Measurements from ENCODE around the gene KANSL1.
"Not testable (repeated sequence)": the region's sequence is repeated elsewhere in the genome, so short reads cannot be mapped to it uniquely, and the experiment has no call there.

KANSL1 gene

DNA sequence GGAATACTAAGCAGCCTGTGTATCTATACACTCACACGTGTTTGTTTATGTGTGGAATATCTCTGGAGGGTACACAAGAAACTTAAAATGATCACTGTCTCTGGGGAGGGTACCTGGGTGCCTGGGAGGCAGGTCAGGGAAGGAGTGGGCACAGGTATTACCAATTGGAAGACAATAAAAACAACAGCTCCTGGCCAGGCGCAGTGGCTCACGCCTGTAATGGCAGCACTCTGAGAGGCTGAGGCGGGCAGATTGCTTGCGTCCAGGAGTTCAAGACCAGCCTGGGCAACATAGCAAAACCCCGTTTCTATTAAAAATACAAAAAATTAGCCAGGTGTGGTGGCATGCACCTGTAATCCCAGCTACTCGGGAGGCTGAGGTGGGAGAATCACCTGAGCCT, 169.9 kb downstream of the KANSL1 start:
- not testable (repeated sequence) for H3K27ac ChIP-seq (ENCODE audit: low read depth in 2 of 2, low read length in 2 of 2); H3K9me3 ChIP-seq (ENCODE audit: control insufficient read depth in 2 of 2, low read length in 2 of 2); H3K4me1 ChIP-seq (ENCODE audit: control insufficient read depth in 2 of 2, insufficient read depth in 2 of 2, low read length in 2 of 2); H3K27me3 ChIP-seq (ENCODE audit: control insufficient read depth in 2 of 2, insufficient read depth in 2 of 2, low read length in 2 of 2); H3K4me3 ChIP-seq (ENCODE audit: low read length in 2 of 2); H3K9ac ChIP-seq (ENCODE audit: low read depth in 1 of 2, low read length in 2 of 2)
- H3K36me3 ChIP-seq (ENCODE audit: control insufficient read depth in 2 of 2, insufficient read depth in 2 of 2, low read length in 2 of 2) = peaks cover 15 to 19% of the 10 kb centered on the region in 2 donors

DNA sequence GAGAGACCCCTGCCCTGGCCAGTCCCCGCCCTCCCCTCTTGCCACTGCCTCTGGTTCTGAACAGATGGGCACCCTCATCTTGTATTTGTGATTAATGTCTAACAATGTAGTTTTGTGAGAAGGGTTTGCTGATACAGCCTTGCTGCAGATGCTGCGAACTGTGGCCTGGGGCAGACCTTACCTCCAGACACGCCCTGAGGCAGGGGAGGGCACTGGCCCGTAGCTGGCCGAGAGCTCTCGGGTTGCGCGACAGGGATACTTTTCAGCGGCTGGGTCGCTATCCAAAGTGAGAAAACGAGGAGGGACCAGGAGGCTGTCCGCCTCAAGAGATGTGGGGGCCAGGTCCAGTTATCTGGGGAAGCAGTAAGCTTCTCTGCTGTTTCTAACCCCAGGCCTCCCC, 172.2 kb downstream of the KANSL1 start:
- H3K36me3 ChIP-seq (ENCODE audit: control insufficient read depth in 2 of 2, insufficient read depth in 2 of 2, low read length in 2 of 2) = peaks cover 0 to 7% of the 10 kb centered on the region in 2 donors

DNA sequence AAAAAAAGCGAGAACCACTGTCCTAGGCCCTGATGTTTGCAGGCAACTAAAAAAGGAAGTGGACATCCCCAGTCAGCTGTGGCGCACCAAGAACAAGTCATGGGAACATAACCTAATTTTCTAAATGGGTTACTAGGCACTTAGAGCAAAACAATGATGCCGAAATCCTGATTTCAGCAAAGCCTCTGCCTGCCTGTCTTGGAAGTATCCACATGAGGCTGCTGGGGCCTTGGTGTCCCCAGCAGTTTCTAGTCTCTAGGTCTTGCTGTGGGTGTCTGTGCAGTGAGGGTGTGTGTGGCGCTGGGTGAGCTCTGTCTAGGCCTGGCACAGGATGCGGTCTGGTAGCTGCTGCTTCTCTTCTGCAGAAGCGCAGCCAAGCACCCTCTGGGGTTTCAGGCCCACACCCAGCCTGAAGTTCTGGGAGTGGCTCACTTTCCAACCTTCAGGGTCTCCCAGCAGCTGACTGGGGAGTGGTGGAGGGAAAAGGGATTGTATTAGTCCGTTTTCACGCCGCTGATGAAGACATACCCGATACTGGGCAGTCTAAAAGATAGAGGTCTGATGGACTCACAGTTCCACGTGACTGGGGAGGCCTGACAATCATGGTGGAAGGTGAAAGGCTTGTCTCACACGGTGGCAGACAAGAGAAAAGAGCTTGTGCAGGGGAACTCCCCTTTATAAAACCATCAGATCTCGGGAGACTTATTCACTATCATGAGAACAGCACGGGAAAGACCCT, 173.0 kb downstream of the KANSL1 start:
- Histone ChIP-seq H3K4me1 (ENCODE audit: control insufficient read depth in 2 of 2, insufficient read depth in 2 of 2, low read length in 2 of 2) (no peaks in the 10 kb centered on the region), H3K36me3 (ENCODE audit: control insufficient read depth in 2 of 2, insufficient read depth in 2 of 2, low read length in 2 of 2) (peaks cover 0 to 6% of the 10 kb centered on the region in 2 donors), H3K9ac (ENCODE audit: low read depth in 1 of 2, low read length in 2 of 2) (no peak overlapping the region), H3K27ac (ENCODE audit: low read depth in 2 of 2, low read length in 2 of 2) (peak overlapping the region in 1 of 2 donors; percentile 4), H3K4me3 (ENCODE audit: low read length in 2 of 2) (no peak overlapping the region), H3K9me3 (ENCODE audit: control insufficient read depth in 2 of 2, low read length in 2 of 2) (no peaks in the 10 kb centered on the region), H3K27me3 (ENCODE audit: control insufficient read depth in 2 of 2, insufficient read depth in 2 of 2, low read length in 2 of 2) (no peaks in the 10 kb centered on the region)

More for the DNA sequence above, 172.2 kb downstream of the KANSL1 start:
- no peak overlapping the region for H3K4me3 ChIP-seq (ENCODE audit: low read length in 2 of 2)
- no peaks in the 10 kb centered on the region for H3K9me3 ChIP-seq (ENCODE audit: control insufficient read depth in 2 of 2, low read length in 2 of 2)
- H3K4me1 ChIP-seq (ENCODE audit: control insufficient read depth in 2 of 2, insufficient read depth in 2 of 2, low read length in 2 of 2) = peaks cover 0 to 2% of the 10 kb centered on the region in 2 donors
- H3K27ac ChIP-seq (ENCODE audit: low read depth in 2 of 2, low read length in 2 of 2) = no peak overlapping the region
- no peaks in the 10 kb centered on the region for H3K27me3 ChIP-seq (ENCODE audit: control insufficient read depth in 2 of 2, insufficient read depth in 2 of 2, low read length in 2 of 2)
- no peak overlapping the region for H3K9ac ChIP-seq (ENCODE audit: low read depth in 1 of 2, low read length in 2 of 2)

DNA sequence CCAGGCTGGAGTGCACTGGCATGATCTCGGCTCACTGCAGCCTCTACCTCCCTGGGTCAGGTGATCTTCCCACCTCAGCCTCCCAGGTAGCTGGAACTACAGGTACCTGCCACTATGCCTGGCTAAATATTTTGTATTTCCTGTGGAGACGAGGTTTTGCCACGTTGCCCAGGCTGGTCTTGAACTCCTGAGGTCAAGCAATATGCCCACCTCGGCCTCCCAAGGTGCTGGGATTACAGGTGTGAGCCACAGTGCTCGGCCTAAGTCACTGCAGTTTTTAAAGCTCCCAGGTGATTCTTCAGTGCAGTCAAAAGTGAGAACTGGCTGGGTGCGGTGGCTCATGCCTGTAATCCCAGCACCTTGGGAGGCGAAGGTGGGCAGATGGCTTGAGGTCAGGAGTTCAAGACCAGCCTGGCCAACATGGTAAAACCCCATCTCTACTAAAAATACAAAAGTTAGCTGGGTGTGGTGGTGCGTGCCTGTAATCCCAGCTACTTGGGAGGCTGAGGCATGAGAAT, 173.8 kb downstream of the KANSL1 start:
- H3K27me3 ChIP-seq (ENCODE audit: control insufficient read depth in 2 of 2, insufficient read depth in 2 of 2, low read length in 2 of 2); H3K9me3 ChIP-seq (ENCODE audit: control insufficient read depth in 2 of 2, low read length in 2 of 2); H3K9ac ChIP-seq (ENCODE audit: low read depth in 1 of 2, low read length in 2 of 2); H3K4me3 ChIP-seq (ENCODE audit: low read length in 2 of 2); H3K4me1 ChIP-seq (ENCODE audit: control insufficient read depth in 2 of 2, insufficient read depth in 2 of 2, low read length in 2 of 2); H3K36me3 ChIP-seq (ENCODE audit: control insufficient read depth in 2 of 2, insufficient read depth in 2 of 2, low read length in 2 of 2); H3K27ac ChIP-seq (ENCODE audit: low read depth in 2 of 2, low read length in 2 of 2): not testable (repeated sequence)

DNA sequence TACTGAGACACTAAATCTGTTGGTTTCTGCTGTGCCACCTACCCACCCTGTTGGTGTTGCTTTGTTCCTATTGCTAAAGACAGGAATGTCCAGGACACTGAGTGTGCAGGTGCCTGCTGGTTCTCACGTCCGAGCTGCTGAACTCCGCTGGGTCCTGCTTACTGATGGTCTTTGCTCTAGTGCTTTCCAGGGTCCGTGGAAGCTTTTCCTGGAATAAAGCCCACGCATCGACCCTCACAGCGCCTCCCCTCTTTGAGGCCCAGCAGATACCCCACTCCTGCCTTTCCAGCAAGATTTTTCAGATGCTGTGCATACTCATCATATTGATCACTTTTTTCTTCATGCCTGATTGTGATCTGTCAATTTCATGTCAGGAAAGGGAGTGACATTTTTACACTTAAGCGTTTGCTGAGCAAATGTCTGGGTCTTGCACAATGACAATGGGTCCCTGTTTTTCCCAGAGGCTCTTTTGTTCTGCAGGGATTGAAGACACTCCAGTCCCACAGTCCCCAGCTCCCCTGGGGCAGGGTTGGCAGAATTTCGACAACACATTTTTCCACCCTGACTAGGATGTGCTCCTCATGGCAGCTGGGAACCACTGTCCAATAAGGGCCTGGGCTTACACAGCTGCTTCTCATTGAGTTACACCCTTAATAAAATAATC, 179.6 kb downstream of the KANSL1 start:
- Histone ChIP-seq H3K36me3 (ENCODE audit: control insufficient read depth in 2 of 2, insufficient read depth in 2 of 2, low read length in 2 of 2) (no peaks in the 10 kb centered on the region), H3K4me1 (ENCODE audit: control insufficient read depth in 2 of 2, insufficient read depth in 2 of 2, low read length in 2 of 2) (no peaks in the 10 kb centered on the region), H3K27ac (ENCODE audit: low read depth in 2 of 2, low read length in 2 of 2) (no peak overlapping the region), H3K9ac (ENCODE audit: low read depth in 1 of 2, low read length in 2 of 2) (no peak overlapping the region), H3K27me3 (ENCODE audit: control insufficient read depth in 2 of 2, insufficient read depth in 2 of 2, low read length in 2 of 2) (no peaks in the 10 kb centered on the region), H3K4me3 (ENCODE audit: low read length in 2 of 2) (no peak overlapping the region), H3K9me3 (ENCODE audit: control insufficient read depth in 2 of 2, low read length in 2 of 2) (no peaks in the 10 kb centered on the region)

DNA sequence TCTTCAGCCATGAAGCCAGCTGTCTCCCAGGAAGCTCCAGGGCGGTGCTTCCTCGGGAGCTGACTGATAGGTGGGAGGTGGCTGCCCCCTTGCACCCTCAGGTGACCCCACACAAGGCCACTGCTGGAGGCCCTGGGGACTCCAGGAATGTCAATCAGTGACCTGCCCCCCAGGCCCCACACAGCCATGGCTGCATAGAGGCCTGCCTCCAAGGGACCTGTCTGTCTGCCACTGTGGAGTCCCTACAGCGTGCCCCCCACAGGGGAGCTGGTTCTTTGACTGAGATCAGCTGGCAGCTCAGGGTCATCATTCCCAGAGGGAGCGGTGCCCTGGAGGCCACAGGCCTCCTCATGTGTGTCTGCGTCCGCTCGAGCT, 180.1 kb downstream of the KANSL1 start:
- Histone ChIP-seq H3K9ac (ENCODE audit: low read depth in 1 of 2, low read length in 2 of 2) (no peak overlapping the region), H3K27ac (ENCODE audit: low read depth in 2 of 2, low read length in 2 of 2) (no peak overlapping the region), H3K9me3 (ENCODE audit: control insufficient read depth in 2 of 2, low read length in 2 of 2) (no peaks in the 10 kb centered on the region), H3K4me1 (ENCODE audit: control insufficient read depth in 2 of 2, insufficient read depth in 2 of 2, low read length in 2 of 2) (no peaks in the 10 kb centered on the region), H3K36me3 (ENCODE audit: control insufficient read depth in 2 of 2, insufficient read depth in 2 of 2, low read length in 2 of 2) (no peaks in the 10 kb centered on the region), H3K4me3 (ENCODE audit: low read length in 2 of 2) (no peak overlapping the region), H3K27me3 (ENCODE audit: control insufficient read depth in 2 of 2, insufficient read depth in 2 of 2, low read length in 2 of 2) (no peaks in the 10 kb centered on the region)

DNA sequence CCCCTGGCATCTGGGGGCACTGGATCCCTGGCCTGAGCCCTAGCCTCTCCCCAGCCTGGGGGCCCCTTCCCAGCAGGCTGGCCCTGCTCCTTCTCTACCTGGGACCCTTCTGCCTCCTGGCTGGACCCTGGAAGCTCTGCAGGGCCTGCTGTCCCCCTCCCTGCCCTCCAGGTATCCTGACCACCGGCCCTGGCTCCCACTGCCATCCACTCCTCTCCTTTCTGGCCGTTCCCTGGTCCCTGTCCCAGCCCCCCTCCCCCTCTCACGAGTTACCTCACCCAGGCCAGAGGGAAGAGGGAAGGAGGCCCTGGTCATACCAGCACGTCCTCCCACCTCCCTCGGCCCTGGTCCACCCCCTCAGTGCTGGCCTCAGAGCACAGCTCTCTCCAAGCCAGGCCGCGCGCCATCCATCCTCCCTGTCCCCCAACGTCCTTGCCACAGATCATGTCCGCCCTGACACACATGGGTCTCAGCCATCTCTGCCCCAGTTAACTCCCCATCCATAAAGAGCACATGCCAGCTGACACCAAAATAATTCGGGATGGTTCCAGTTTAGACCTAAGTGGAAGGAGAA, 180.6 kb downstream of the KANSL1 start:
- H3K4me1 ChIP-seq (ENCODE audit: control insufficient read depth in 2 of 2, insufficient read depth in 2 of 2, low read length in 2 of 2) = no peaks in the 10 kb centered on the region
- no peak overlapping the region for H3K4me3 ChIP-seq (ENCODE audit: low read length in 2 of 2)
- no peaks in the 10 kb centered on the region for H3K9me3 ChIP-seq (ENCODE audit: control insufficient read depth in 2 of 2, low read length in 2 of 2)
- no peaks in the 10 kb centered on the region for H3K27me3 ChIP-seq (ENCODE audit: control insufficient read depth in 2 of 2, insufficient read depth in 2 of 2, low read length in 2 of 2)
- no peak overlapping the region for H3K9ac ChIP-seq (ENCODE audit: low read depth in 1 of 2, low read length in 2 of 2)
- H3K36me3 ChIP-seq (ENCODE audit: control insufficient read depth in 2 of 2, insufficient read depth in 2 of 2, low read length in 2 of 2) = no peaks in the 10 kb centered on the region
- no peak overlapping the region for H3K27ac ChIP-seq (ENCODE audit: low read depth in 2 of 2, low read length in 2 of 2)

DNA sequence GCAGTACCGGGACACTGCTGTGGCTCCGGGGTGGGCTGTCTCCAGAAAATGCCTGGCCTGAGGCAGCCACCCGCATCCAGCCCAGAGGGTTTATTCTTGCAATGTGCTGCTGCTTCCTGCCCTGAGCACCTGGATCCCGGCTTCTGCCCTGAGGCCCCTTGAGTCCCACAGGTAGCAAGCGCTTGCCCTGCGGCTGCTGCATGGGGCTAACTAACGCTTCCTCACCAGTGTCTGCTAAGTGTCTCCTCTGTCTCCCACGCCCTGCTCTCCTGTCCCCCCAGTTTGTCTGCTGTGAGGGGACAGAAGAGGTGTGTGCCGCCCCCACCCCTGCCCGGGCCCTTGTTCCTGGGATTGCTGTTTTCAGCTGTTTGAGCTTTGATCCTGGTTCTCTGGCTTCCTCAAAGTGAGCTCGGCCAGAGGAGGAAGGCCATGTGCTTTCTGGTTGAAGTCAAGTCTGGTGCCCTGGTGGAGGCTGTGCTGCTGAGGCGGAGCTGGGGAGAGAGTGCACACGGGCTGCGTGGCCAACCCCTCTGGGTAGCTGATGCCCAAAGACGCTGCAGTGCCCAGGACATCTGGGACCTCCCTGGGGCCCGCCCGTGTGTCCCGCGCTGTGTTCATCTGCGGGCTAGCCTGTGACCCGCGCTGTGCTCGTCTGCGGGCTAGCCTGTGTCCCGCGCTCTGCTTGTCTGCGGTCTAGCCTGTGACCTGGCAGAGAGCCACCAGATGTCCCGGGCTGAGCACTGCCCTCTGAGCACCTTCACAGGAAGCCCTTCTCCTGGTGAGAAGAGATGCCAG, 181.3 kb downstream of the KANSL1 start:
- no peaks in the 10 kb centered on the region for H3K36me3 ChIP-seq (ENCODE audit: control insufficient read depth in 2 of 2, insufficient read depth in 2 of 2, low read length in 2 of 2)
- no peak overlapping the region for H3K9ac ChIP-seq (ENCODE audit: low read depth in 1 of 2, low read length in 2 of 2)
- no peaks in the 10 kb centered on the region for H3K9me3 ChIP-seq (ENCODE audit: control insufficient read depth in 2 of 2, low read length in 2 of 2)
- H3K27ac ChIP-seq (ENCODE audit: low read depth in 2 of 2, low read length in 2 of 2) = no peak overlapping the region
- H3K4me1 ChIP-seq (ENCODE audit: control insufficient read depth in 2 of 2, insufficient read depth in 2 of 2, low read length in 2 of 2) = no peaks in the 10 kb centered on the region
- H3K4me3 ChIP-seq (ENCODE audit: low read length in 2 of 2) = no peak overlapping the region
- no peaks in the 10 kb centered on the region for H3K27me3 ChIP-seq (ENCODE audit: control insufficient read depth in 2 of 2, insufficient read depth in 2 of 2, low read length in 2 of 2)

DNA sequence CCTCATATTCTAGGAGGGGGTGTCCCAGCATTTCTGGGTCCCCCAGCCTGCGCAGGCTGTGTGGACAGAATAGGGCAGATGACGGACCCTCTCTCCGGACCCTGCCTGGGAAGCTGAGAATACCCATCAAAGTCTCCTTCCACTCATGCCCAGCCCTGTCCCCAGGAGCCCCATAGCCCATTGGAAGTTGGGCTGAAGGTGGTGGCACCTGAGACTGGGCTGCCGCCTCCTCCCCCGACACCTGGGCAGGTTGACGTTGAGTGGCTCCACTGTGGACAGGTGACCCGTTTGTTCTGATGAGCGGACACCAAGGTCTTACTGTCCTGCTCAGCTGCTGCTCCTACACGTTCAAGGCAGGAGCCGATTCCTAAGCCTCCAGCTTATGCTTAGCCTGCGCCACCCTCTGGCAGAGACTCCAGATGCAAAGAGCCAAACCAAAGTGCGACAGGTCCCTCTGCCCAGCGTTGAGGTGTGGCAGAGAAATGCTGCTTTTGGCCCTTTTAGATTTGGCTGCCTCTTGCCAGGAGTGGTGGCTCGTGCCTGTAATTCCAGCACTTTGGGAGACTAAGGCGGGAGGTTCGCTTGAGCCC, 182.5 kb downstream of the KANSL1 start:
- Histone ChIP-seq H3K4me1 (ENCODE audit: control insufficient read depth in 2 of 2, insufficient read depth in 2 of 2, low read length in 2 of 2) (no peaks in the 10 kb centered on the region), H3K27me3 (ENCODE audit: control insufficient read depth in 2 of 2, insufficient read depth in 2 of 2, low read length in 2 of 2) (no peaks in the 10 kb centered on the region), H3K9ac (ENCODE audit: low read depth in 1 of 2, low read length in 2 of 2) (no peak overlapping the region)

More for the DNA sequence above, 182.5 kb downstream of the KANSL1 start:
- no peak overlapping the region for H3K4me3 ChIP-seq (ENCODE audit: low read length in 2 of 2)
- H3K27ac ChIP-seq (ENCODE audit: low read depth in 2 of 2, low read length in 2 of 2) = no peak overlapping the region
- H3K9me3 ChIP-seq (ENCODE audit: control insufficient read depth in 2 of 2, low read length in 2 of 2) = no peaks in the 10 kb centered on the region
- no peaks in the 10 kb centered on the region for H3K36me3 ChIP-seq (ENCODE audit: control insufficient read depth in 2 of 2, insufficient read depth in 2 of 2, low read length in 2 of 2)
